ENCODE results near the gene RAD18. TPM values are rescaled to one million over a fixed set of nuclear protein-coding genes. Genes with fewer than 3 reads are reported as not detected.

Gene RAD18
- polyA plus RNA-seq, 1 donor from 2014 or later: 4.7 TPM

- Histone ChIP-seq H4K20me1 (ENCODE audit: insufficient read depth) (no peaks in the 10 kb centered on the region), H3K27me3 (ENCODE audit: insufficient read depth, low read depth, low read length) (no peaks in the 10 kb centered on the region), H3K79me2 (replicated peaks; ENCODE audit: insufficient read depth, low read length) (no peaks in the 10 kb centered on the region), H3K9me3 (ENCODE audit: low read length) (no peaks in the 10 kb centered on the region), H3K36me3 (ENCODE audit: insufficient read depth, low read length) (peaks cover 12% of the 10 kb centered on the region), H3K9me2 (ENCODE audit: insufficient read depth, low read length) (no peaks in the 10 kb centered on the region), H2AFZ (ENCODE audit: low read depth, low read length) (no peak overlapping the region), H3K4me2 (ENCODE audit: low read length) (no peak overlapping the region), H3K4me3 (ENCODE audit: low read length) (no peak overlapping the region), H3K27ac (ENCODE audit: low read length) (no peak overlapping the region), H3F3A (ENCODE audit: insufficient read depth, low read length, poor library complexity, severe bottlenecking) (no peaks in the 10 kb centered on the region), H3K9ac (ENCODE audit: low read length) (no peak overlapping the region)
- TF ChIP-seq, protein P1, sequence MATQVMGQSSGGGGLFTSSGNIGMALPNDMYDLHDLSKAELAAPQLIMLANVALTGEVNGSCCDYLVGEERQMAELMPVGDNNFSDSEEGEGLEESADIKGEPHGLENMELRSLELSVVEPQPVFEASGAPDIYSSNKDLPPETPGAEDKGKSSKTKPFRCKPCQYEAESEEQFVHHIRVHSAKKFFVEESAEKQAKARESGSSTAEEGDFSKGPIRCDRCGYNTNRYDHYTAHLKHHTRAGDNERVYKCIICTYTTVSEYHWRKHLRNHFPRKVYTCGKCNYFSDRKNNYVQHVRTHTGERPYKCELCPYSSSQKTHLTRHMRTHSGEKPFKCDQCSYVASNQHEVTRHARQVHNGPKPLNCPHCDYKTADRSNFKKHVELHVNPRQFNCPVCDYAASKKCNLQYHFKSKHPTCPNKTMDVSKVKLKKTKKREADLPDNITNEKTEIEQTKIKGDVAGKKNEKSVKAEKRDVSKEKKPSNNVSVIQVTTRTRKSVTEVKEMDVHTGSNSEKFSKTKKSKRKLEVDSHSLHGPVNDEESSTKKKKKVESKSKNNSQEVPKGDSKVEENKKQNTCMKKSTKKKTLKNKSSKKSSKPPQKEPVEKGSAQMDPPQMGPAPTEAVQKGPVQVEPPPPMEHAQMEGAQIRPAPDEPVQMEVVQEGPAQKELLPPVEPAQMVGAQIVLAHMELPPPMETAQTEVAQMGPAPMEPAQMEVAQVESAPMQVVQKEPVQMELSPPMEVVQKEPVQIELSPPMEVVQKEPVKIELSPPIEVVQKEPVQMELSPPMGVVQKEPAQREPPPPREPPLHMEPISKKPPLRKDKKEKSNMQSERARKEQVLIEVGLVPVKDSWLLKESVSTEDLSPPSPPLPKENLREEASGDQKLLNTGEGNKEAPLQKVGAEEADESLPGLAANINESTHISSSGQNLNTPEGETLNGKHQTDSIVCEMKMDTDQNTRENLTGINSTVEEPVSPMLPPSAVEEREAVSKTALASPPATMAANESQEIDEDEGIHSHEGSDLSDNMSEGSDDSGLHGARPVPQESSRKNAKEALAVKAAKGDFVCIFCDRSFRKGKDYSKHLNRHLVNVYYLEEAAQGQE (IDR thresholded peaks at IDR 0.05; ENCODE audit: borderline replicate concordance): no peak
- no peak for TF ChIP-seq EP300 (conservative IDR thresholded peaks at IDR 0.05; ENCODE audit: poor library complexity, severe bottlenecking)
- TF ChIP-seq SMC3 (conservative IDR thresholded peaks at IDR 0.05; ENCODE audit: poor library complexity): no peak
- no peak for TF ChIP-seq MXI1 (conservative IDR thresholded peaks at IDR 0.05; ENCODE audit: poor library complexity, severe bottlenecking)
- TF ChIP-seq CTCF (IDR thresholded peaks at IDR 0.05; ENCODE audit: poor library complexity, severe bottlenecking): no peak
- TF ChIP-seq EZH2 (IDR thresholded peaks at IDR 0.05; ENCODE audit: borderline replicate concordance, insufficient read depth, low read length, poor library complexity, severe bottlenecking): no peak
- no peak for TF ChIP-seq RAD21 (conservative IDR thresholded peaks at IDR 0.05)
- no peak for TF ChIP-seq POLR2AphosphoS5 (IDR thresholded peaks at IDR 0.05)
- no peak for TF ChIP-seq TAF1 (IDR thresholded peaks at IDR 0.05; ENCODE audit: low read depth)
Observed at GRCh38 chr3:8985876-8986275, 22.6 kb upstream of the RAD18 start.

DNA sequence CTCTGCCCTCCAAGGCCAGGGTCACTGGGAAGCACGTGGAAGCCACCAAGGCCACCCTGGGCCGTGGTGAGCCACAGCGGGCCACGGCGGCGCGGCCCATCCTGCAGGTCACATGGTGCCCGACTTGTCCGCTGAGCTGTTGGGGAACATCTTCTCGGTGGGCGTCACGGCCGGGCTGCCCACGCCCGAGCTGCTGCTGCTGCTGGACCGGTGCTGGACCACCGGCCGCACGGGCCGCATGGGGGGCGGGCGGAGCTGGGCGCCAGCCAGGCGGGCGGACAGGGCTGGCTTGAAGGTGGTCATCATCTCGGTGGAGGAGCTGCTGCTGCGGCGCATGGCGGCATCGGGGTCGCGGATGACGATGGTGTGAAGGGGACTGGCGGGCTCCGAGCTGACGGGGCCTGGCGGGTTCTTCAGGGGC is 22.1 kb upstream of the RAD18 start:
- Histone ChIP-seq H3K4me3 (ENCODE audit: low read length) (no peak overlapping the region), H3K9me3 (ENCODE audit: low read length) (no peaks in the 10 kb centered on the region), H3K4me2 (ENCODE audit: low read length) (no peak overlapping the region), H4K20me1 (ENCODE audit: insufficient read depth) (no peaks in the 10 kb centered on the region), H3K36me3 (ENCODE audit: insufficient read depth, low read length) (peaks cover 8% of the 10 kb centered on the region), H3K79me2 (replicated peaks; ENCODE audit: insufficient read depth, low read length) (no peaks in the 10 kb centered on the region), H3K27me3 (ENCODE audit: insufficient read depth, low read depth, low read length) (no peaks in the 10 kb centered on the region), H3F3A (ENCODE audit: insufficient read depth, low read length, poor library complexity, severe bottlenecking) (no peaks in the 10 kb centered on the region), H3K9ac (ENCODE audit: low read length) (no peak overlapping the region), H2AFZ (ENCODE audit: low read depth, low read length) (no peak overlapping the region), H3K9me2 (ENCODE audit: insufficient read depth, low read length) (no peaks in the 10 kb centered on the region), H3K27ac (ENCODE audit: low read length) (no peak overlapping the region)
- TF ChIP-seq POLR2AphosphoS5 (IDR thresholded peaks at IDR 0.05) (no peak), RAD21 (conservative IDR thresholded peaks at IDR 0.05) (no peak), SMC3 (conservative IDR thresholded peaks at IDR 0.05; ENCODE audit: poor library complexity) (no peak), MXI1 (conservative IDR thresholded peaks at IDR 0.05; ENCODE audit: poor library complexity, severe bottlenecking) (no peak), EP300 (conservative IDR thresholded peaks at IDR 0.05; ENCODE audit: poor library complexity, severe bottlenecking) (no peak), TAF1 (IDR thresholded peaks at IDR 0.05; ENCODE audit: low read depth) (no peak), EZH2 (IDR thresholded peaks at IDR 0.05; ENCODE audit: borderline replicate concordance, insufficient read depth, low read length, poor library complexity, severe bottlenecking) (no peak), CTCF (IDR thresholded peaks at IDR 0.05; ENCODE audit: poor library complexity, severe bottlenecking) (no peak)
- TF ChIP-seq, protein P1 (IDR thresholded peaks at IDR 0.05; ENCODE audit: borderline replicate concordance): no peak
